Uterus (tissue), 2 donors: ENCODE measurements around the gene HOMER1.

ENCODE experiments used
- CTCF ChIP-seq, 4 experiments: fragments of 200-600 bp in 2 of 4; fragments of 450-650 bp in 2 of 4; sonication (generic) in 2 of 4; IDR thresholded peaks; one replicate each; pipeline ENCODE4 v1.5.1; 2016 to 2019; ENCODE audit warnings: antibody characterized with exemption in 4 of 4, mild to moderate bottlenecking in 2 of 4, moderate library complexity in 1 of 4
- POLR2A ChIP-seq, 2 donors: fragments of 450-650 bp; IDR thresholded peaks; one replicate each; pipeline ENCODE4 v1.6.1; 2016; ENCODE audit warnings: antibody characterized with exemption in 2 of 2, mild to moderate bottlenecking in 1 of 2, moderate library complexity in 1 of 2

- TF ChIP-seq CTCF (IDR thresholded peaks at IDR 0.05) (no peak), POLR2A (IDR thresholded peaks at IDR 0.05) (no peak)
Measured at GRCh38 chr5:79488058-79488457, 25.9 kb downstream of the HOMER1 start.
